ENCODE measurements around the gene BCL6B.

DNA sequence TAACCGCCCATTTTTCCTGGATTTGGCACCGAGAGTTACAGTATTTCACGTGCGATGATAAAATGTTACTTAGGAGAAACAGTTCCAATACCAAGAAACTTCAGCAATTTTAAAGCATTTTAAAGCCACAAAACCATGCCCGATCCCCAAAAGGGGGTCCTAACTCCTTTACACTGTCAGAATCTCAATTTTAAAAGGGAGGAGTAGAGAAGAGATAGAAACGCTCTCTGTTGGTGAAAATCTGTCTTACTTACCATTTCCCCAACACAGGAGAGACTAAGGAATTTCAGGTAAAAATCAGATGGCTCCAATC lies 11.0 kb upstream of the BCL6B start:
- TF ChIP-seq POLR2A (IDR thresholded peaks at IDR 0.05) (no peak), EP300 (IDR thresholded peaks at IDR 0.05) (no peak)
- TF ChIP-seq, protein P1, sequence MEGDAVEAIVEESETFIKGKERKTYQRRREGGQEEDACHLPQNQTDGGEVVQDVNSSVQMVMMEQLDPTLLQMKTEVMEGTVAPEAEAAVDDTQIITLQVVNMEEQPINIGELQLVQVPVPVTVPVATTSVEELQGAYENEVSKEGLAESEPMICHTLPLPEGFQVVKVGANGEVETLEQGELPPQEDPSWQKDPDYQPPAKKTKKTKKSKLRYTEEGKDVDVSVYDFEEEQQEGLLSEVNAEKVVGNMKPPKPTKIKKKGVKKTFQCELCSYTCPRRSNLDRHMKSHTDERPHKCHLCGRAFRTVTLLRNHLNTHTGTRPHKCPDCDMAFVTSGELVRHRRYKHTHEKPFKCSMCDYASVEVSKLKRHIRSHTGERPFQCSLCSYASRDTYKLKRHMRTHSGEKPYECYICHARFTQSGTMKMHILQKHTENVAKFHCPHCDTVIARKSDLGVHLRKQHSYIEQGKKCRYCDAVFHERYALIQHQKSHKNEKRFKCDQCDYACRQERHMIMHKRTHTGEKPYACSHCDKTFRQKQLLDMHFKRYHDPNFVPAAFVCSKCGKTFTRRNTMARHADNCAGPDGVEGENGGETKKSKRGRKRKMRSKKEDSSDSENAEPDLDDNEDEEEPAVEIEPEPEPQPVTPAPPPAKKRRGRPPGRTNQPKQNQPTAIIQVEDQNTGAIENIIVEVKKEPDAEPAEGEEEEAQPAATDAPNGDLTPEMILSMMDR (IDR thresholded peaks at IDR 0.05), result no peak
